B cell (primary cell): ENCODE data around the gene TMEM82. TPM values are rescaled to one million over a fixed set of nuclear protein-coding genes. Genes with fewer than 3 reads are reported as not detected.

ENCODE experiments used
- ATAC-seq: fragments of 200-7000 bp; cut with Tn5 transposase; one replicate; pipeline ENCODE4 v1.10.0; 2021; ENCODE audit warnings: low read depth, mild to moderate bottlenecking, moderate number of reproducible peaks, moderate library complexity
- CTCF ChIA-PET: fragments of 350-600 bp; sonication (Branson Sonifier 250); formaldehyde crosslinking; loops from one replicate; lab custom pipeline; 2021; ENCODE audit warnings: antibody characterized with exemption, inconsistent platforms; lab: Charles Lee
- POLR2A ChIA-PET: fragments of 350-600 bp; sonication (Branson Sonifier 250); formaldehyde crosslinking; loops from one replicate; lab custom pipeline; 2021; ENCODE audit warnings: antibody characterized with exemption; lab: Charles Lee
- DNase-seq: peaks from one replicate; pipeline ENCODE4 v3.0.0; 2013
- H2AFZ ChIP-seq: 2 replicates; pipeline ENCODE4 v1.6.1; 2012; ENCODE audit warnings: mild to moderate bottlenecking, low read depth, low read length; ENCODE audit not compliant: insufficient read depth, poor library complexity, severe bottlenecking
- H3K27ac ChIP-seq, 2 donors: 1 replicate in 1 of 2; 2 replicates in 1 of 2; pipeline ENCODE4 v1.5.1; 2012 to 2013; ENCODE audit warnings: low read length in 2 of 2, mild to moderate bottlenecking in 2 of 2, moderate library complexity in 1 of 2
- H3K27me3 ChIP-seq, 4 experiments: fragments of 200-600 bp in 1 of 4; sonication (generic) in 1 of 4; replicated peaks in 1 of 4; 1 replicate in 2 of 4; 2 replicates in 2 of 4; pipeline versions ENCODE4 v1.6.1 to v1.7.0; 2013 to 2016; ENCODE audit warnings: low read length in 3 of 4, mild to moderate bottlenecking in 2 of 4, mixed read lengths in 1 of 4, moderate library complexity in 1 of 4; ENCODE audit not compliant: insufficient read depth in 4 of 4, control insufficient read depth in 3 of 4; ENCODE audit errors: control extremely low read depth in 1 of 4
- H3K36me3 ChIP-seq, 2 experiments: replicated peaks in 1 of 2; 1 replicate in 1 of 2; 2 replicates in 1 of 2; pipeline versions ENCODE4 v1.6.1 to v1.7.1; 2013; ENCODE audit warnings: low read length in 1 of 2; ENCODE audit not compliant: insufficient read depth in 2 of 2, control insufficient read depth in 1 of 2; ENCODE audit errors: control extremely low read depth in 1 of 2, extremely low read depth in 1 of 2
- H3K4me1 ChIP-seq, 2 donors: fragments of 200-600 bp in 1 of 2; sonication (generic) in 1 of 2; 1 replicate in 1 of 2; 2 replicates in 1 of 2; pipeline versions ENCODE4 v1.5.1 to v1.6.1; 2013 to 2017; ENCODE audit warnings: low read length in 2 of 2; ENCODE audit not compliant: control insufficient read depth in 2 of 2, insufficient read depth in 2 of 2
- H3K4me2 ChIP-seq: replicated peaks from 2 replicates; pipeline ENCODE3; 2012; ENCODE audit warnings: mild to moderate bottlenecking, low read depth, low read length; ENCODE audit not compliant: poor library complexity, severe bottlenecking
- H3K4me3 ChIP-seq, 5 experiments: fragments of 200-600 bp in 1 of 5; sonication (generic) in 1 of 5; 1 replicate in 3 of 5; 2 replicates in 2 of 5; pipeline versions ENCODE4 v1.5.1 to v1.7.0; 2011 to 2016; ENCODE audit warnings: low read length in 4 of 5, mild to moderate bottlenecking in 4 of 5, low read depth in 2 of 5, control low read depth in 1 of 5, moderate library complexity in 1 of 5; ENCODE audit not compliant: insufficient read depth in 1 of 5; ENCODE audit errors: control extremely low read depth in 1 of 5, extremely low read depth in 1 of 5
- H3K79me2 ChIP-seq: fragments of 200-600 bp; sonication (generic); one replicate; pipeline ENCODE4 v1.6.0; 2016; ENCODE audit warnings: low read length; ENCODE audit not compliant: control insufficient read depth, insufficient read depth
- H3K9ac ChIP-seq: fragments of 200-600 bp; sonication (generic); 2 replicates; pipeline ENCODE4 v1.6.1; 2017; ENCODE audit warnings: mild to moderate bottlenecking, low read length, moderate library complexity
- H3K9me3 ChIP-seq, 3 donors: one replicate each; pipeline versions ENCODE4 v1.6.1 to v1.7.1; 2013; ENCODE audit warnings: low read length in 2 of 3; ENCODE audit not compliant: control insufficient read depth in 2 of 3, insufficient read depth in 1 of 3; ENCODE audit errors: control extremely low read depth in 1 of 3
- H4K20me1 ChIP-seq: 2 replicates; pipeline ENCODE4 v1.6.0; 2012; ENCODE audit warnings: mild to moderate bottlenecking, low read length; ENCODE audit not compliant: insufficient read depth, control insufficient read depth, poor library complexity, severe bottlenecking
- H3K27ac Mint-ChIP-seq: one replicate; pipeline ENCODE4 v1.8.0; 2021; ENCODE audit warnings: mixed read lengths
- H3K27me3 Mint-ChIP-seq: one replicate; pipeline ENCODE4 v1.8.0; 2021; ENCODE audit warnings: mixed read lengths
- H3K4me1 Mint-ChIP-seq: one replicate; pipeline ENCODE4 v1.8.0; 2021; ENCODE audit warnings: mixed read lengths
- H3K4me3 Mint-ChIP-seq: one replicate; pipeline ENCODE4 v1.8.0; 2021; ENCODE audit warnings: mixed read lengths
- H3K9me3 Mint-ChIP-seq: one replicate; pipeline ENCODE4 v1.8.0; 2022; ENCODE audit warnings: mixed read lengths; ENCODE audit not compliant: insufficient read depth
- CTCF ChIP-seq: fragments of 200-600 bp; IDR thresholded peaks from one replicate; pipeline ENCODE4 v1.8.0; 2022; ENCODE audit warnings: antibody characterized with exemption, mild to moderate bottlenecking
- EZH2 ChIP-seq: IDR thresholded peaks from 2 replicates; pipeline ENCODE4 v1.6.1; 2012; ENCODE audit warnings: borderline replicate concordance, low read depth, mild to moderate bottlenecking, moderate library complexity, low read length; ENCODE audit not compliant: insufficient read depth, poor library complexity, severe bottlenecking
- WGBS: methylation state at CpG from one replicate; pipeline ENCODE4 v1.1.5; 2013; ENCODE audit warnings: missing lambda C conversion rate; ENCODE audit not compliant: insufficient coverage; 5-methylcytosine and 5-hydroxymethylcytosine counted together
- intact Hi-C: fragments of 100-400 bp; cut with micrococcal nuclease; formaldehyde crosslinking; loops from one replicate; pipeline ENCODE4 v1.10.0; 2022
- polyA plus RNA-seq: library from polyadenylated mRNA; depleted of rRNA; stranded (reverse); fragments of >200 nt; gene quantifications from 2 replicates; pipeline ENCODE4 v1.2.3, GENCODE V29; 2012
- total RNA-seq, 2 donors: library from RNA; stranded (reverse); fragments of 120-200 nt in 1 of 2; gene quantifications; 1 replicate in 1 of 2; 2 replicates in 1 of 2; pipeline versions ENCODE4 v1.2.3 to v1.2.4, GENCODE V29; 2013 to 2022

TMEM82 gene
- total and polyA plus RNA-seq, 2 donors (not counting 1 experiment from before 2014, with no cell fraction given): not detected

GRCh38 chr1:15758343-15758931 lies 16.1 kb downstream of the TMEM82 start, which contains the start of gene FBLIM1:
Gene FBLIM1, plus strand, starts transcription at chr1:15758795. Its CDS starts 6,189 bp downstream, at chr1:15764984.
- Histone ChIP-seq H3K79me2 (no peaks in the 10 kb centered on the region), H3K9me3 (peaks cover 0 to 10% (median 0%) of the 10 kb centered on the region in 3 donors), H3K9ac (peak within 1 kb of the TSS; percentile 35), H3K4me1 (peaks cover 20 to 25% of the 10 kb centered on the region in 2 donors), H3K36me3 (no peaks in the 10 kb centered on the region), H4K20me1 (no peaks in the 10 kb centered on the region), H3K4me2 (peak within 1 kb of the TSS; percentile 78), H3K27me3 (peaks cover 0 to 54% (median 29%) of the 10 kb centered on the region in 4 experiments), H3K27ac (no peak within 1 kb of the TSS), H3K4me3 (peak within 1 kb of the TSS in 3 of 5 experiments; percentile 15 to 42 (median 25)), H2AFZ (no peak within 1 kb of the TSS)
- no peaks in the 10 kb centered on the region for H3K9me3 Mint-ChIP-seq
- peaks cover 50% of the 10 kb centered on the region for H3K27me3 Mint-ChIP-seq
- peaks cover 24% of the 10 kb centered on the region for H3K4me1 Mint-ChIP-seq
- no peak for TF ChIP-seq CTCF
- no peak for TF ChIP-seq EZH2
- intact Hi-C loops: no loop called here
- ChIA-PET CTCF (interaction anchor here (0.7 kb wide), 1 partner anchor 61 kb away, joined by 3 read pairs; no protein-coding TSS in a partner anchor), POLR2A (interaction anchor here (0.5 kb wide), 1 partner anchor 33 kb away, joined by 13 read pairs; no protein-coding TSS in a partner anchor)
- 4% methylated on average over 33 of the region's 58 CpGs for WGBS
- no peak for ATAC-seq
- peak within 1 kb of the TSS; percentile 81 for H3K4me3 Mint-ChIP-seq
- H3K27ac Mint-ChIP-seq: no peak within 1 kb of the TSS
- DNase-seq: no peak
